ENCODE results near the gene NRARP.
A peak's percentile ranks its signal among the peaks of the same experiment; 100 is the strongest.

Gene NRARP

DNA sequence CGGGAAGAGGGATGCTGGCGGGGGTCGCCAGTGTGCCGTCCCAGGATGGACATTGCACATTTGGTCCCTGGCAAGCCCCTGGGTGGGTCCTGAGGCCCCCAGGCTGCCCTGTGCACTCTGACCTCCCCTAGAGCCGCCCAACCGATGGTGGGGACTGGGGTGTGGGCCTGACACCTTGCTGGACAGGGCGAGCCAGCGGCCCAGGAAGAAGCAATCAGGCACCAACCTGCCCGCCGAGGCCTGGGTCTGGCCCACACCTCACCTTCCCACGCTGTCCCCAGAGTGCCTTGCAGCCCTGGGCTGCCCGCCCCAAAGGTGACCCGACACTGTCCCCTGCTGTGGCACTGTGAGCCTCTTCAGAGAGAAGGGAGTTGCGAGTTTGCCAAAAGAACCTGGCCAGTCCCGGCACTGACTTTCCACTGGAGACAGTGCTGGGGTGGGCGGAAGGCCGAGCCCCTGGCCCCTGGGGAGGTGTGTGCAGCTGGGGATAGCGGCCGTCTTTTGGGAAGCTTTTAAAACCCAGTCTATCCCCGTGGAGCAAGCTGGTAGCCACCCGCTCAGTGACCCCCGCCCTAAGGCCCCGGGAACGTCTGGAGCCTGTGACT is 12.0 kb upstream of the NRARP start:
- no peaks in the 10 kb centered on the region for H3K27me3 ChIP-seq (ENCODE audit: low read depth, low read length)
- H3K4me1 ChIP-seq (ENCODE audit: control insufficient read depth in 1 of 2, insufficient read depth in 2 of 2, low read length in 2 of 2) = peaks cover 0 to 18% of the 10 kb centered on the region in 2 donors
- no peaks in the 10 kb centered on the region for H3K36me3 ChIP-seq (ENCODE audit: control insufficient read depth in 1 of 2, insufficient read depth in 2 of 2, low read length in 2 of 2)
- no peak overlapping the region for H3K4me3 ChIP-seq (ENCODE audit: low read depth in 1 of 2, low read length in 2 of 2)
- no peaks in the 10 kb centered on the region for H3K9me3 ChIP-seq (ENCODE audit: control insufficient read depth in 1 of 2, low read length in 2 of 2)
- no peak overlapping the region for H3K27ac ChIP-seq (ENCODE audit: low read length)

DNA sequence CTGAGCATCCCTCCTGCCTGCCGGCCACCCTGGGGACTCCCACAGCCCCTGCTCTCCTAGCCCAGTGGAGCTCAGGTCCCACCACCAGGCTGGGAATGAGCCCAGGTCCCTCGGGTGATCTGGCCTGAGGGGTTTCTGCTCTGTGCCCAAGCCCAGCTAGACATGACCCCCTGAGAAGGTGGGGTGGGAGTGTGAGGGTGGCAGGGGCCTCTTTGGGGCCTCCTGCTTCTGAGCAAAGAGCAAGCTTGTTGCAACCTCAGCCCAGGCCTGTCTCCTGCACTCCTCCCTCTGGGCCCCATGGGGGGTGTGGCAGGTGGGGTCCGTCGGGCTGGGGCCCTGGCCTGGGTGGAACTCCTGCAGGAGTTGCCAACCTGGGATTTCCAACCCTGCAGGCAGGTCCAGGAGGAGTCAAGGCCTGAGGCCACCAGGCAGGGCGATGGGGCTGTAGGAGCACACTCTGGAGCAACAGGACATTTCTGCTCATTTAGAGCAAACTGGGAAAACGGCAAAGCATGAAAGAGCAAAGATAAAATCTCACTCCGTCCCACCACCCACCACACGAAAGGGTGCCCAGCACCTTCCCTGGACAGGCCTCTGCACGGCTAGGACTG is 11.4 kb upstream of the NRARP start:
- Histone ChIP-seq H3K36me3 (ENCODE audit: control insufficient read depth in 1 of 2, insufficient read depth in 2 of 2, low read length in 2 of 2) (no peaks in the 10 kb centered on the region), H3K27me3 (ENCODE audit: low read depth, low read length) (no peaks in the 10 kb centered on the region), H3K9me3 (ENCODE audit: control insufficient read depth in 1 of 2, low read length in 2 of 2) (no peaks in the 10 kb centered on the region), H3K4me1 (ENCODE audit: control insufficient read depth in 1 of 2, insufficient read depth in 2 of 2, low read length in 2 of 2) (peaks cover 0 to 18% of the 10 kb centered on the region in 2 donors), H3K4me3 (ENCODE audit: low read depth in 1 of 2, low read length in 2 of 2) (no peak overlapping the region), H3K27ac (ENCODE audit: low read length) (no peak overlapping the region)

- no peaks in the 10 kb centered on the region for H3K27me3 ChIP-seq (ENCODE audit: low read depth, low read length)
- peaks cover 0 to 18% of the 10 kb centered on the region in 2 donors for H3K4me1 ChIP-seq (ENCODE audit: control insufficient read depth in 1 of 2, insufficient read depth in 2 of 2, low read length in 2 of 2)
- no peak overlapping the region for H3K27ac ChIP-seq (ENCODE audit: low read length)
- no peaks in the 10 kb centered on the region for H3K36me3 ChIP-seq (ENCODE audit: control insufficient read depth in 1 of 2, insufficient read depth in 2 of 2, low read length in 2 of 2)
- no peak overlapping the region for H3K4me3 ChIP-seq (ENCODE audit: low read depth in 1 of 2, low read length in 2 of 2)
- H3K9me3 ChIP-seq (ENCODE audit: control insufficient read depth in 1 of 2, low read length in 2 of 2) = no peaks in the 10 kb centered on the region
Measured at GRCh38 chr9:137312852-137313325, 10.8 kb upstream of the NRARP start.

DNA sequence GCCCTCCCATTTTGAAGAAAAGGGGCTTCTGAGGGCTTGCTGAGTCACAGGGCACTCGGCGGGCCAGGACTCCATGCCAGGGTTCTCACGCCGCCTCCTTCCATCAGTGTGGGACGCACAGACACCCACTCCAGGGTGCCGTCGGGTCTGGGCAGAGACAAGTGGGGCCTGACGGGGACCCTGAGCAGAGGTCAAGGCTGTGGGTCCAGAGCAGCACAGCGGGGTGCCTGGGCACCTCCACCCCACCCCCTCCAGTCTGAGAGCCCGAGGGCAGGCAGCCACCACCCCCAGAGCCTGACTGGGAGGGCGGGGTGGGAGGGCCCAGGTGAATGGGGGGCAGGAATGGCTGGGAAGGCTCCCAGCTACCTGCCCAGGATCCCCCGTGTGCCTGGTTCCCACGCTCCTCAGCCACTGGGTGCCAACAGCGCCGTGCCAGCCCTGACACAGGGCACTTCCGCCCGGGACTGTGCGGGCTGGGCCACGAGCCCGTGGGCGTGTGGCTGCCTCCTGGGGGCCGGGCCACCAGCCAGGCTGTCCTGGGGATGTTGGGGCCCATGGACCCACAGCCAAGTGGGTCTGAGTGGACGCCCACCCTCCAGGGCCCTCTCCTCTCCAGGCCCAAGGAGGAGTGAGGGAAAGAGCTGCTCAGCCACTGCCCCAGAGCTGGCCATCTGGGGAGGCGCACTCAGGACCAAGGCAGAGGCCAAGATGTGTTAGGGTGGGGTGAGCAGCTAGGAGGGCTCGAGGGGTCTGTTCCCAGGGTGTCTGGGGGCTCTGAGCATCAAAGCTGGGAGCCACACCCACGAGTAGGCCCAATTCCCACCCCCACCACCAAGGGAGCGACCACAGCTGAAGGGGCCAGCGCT is 10.1 kb upstream of the NRARP start:
- Histone ChIP-seq H3K27ac (ENCODE audit: low read length) (no peak overlapping the region), H3K27me3 (ENCODE audit: low read depth, low read length) (no peaks in the 10 kb centered on the region), H3K9me3 (ENCODE audit: control insufficient read depth in 1 of 2, low read length in 2 of 2) (no peaks in the 10 kb centered on the region), H3K36me3 (ENCODE audit: control insufficient read depth in 1 of 2, insufficient read depth in 2 of 2, low read length in 2 of 2) (no peaks in the 10 kb centered on the region), H3K4me1 (ENCODE audit: control insufficient read depth in 1 of 2, insufficient read depth in 2 of 2, low read length in 2 of 2) (peaks cover 0 to 22% of the 10 kb centered on the region in 2 donors), H3K4me3 (ENCODE audit: low read depth in 1 of 2, low read length in 2 of 2) (no peak overlapping the region)

DNA sequence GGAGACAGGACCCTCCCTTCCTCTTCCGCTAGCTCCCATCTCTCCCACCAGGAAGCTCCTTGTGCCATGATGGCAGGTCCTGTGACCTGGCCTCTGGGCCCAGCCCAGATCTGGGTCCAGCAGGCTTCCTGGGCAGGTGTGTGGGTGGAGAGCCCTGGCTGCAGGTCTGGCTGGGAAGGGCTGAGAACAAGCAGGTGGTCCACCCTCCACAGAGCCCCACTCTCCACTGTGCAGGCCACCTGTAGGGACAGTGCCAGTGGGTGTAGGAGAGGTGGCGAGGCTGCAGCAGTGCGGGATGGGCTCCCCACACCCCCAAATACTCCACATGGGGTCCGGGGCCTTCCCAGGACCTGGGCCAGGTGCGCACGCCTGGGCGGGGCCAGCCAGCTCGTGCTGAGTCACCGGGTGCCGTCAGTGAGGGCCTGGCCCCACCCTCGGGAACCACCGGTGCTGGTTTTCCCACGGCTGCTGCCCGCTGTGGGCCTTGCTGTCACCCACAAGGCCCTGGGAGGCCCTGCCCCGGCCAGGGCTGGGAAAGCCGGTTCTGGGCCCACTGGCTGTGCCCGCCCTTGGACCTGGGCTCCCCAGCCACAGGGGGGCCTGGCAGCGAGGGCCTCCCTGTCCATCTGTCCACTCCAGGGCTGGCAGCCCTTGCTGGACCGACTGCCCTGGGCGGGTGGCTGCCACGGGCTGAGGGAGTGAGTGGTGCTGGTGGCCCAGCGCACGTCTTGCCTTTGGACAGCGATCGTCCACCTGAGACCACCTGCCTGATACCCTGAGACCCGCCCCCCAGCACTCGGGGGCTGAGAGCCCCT is 9.3 kb upstream of the NRARP start:
- no peaks in the 10 kb centered on the region for H3K36me3 ChIP-seq (ENCODE audit: control insufficient read depth in 1 of 2, insufficient read depth in 2 of 2, low read length in 2 of 2)
- peaks cover 0 to 22% of the 10 kb centered on the region in 2 donors for H3K4me1 ChIP-seq (ENCODE audit: control insufficient read depth in 1 of 2, insufficient read depth in 2 of 2, low read length in 2 of 2)
- H3K27me3 ChIP-seq (ENCODE audit: low read depth, low read length) = peaks cover 2% of the 10 kb centered on the region
- no peak overlapping the region for H3K4me3 ChIP-seq (ENCODE audit: low read depth in 1 of 2, low read length in 2 of 2)
- H3K9me3 ChIP-seq (ENCODE audit: control insufficient read depth in 1 of 2, low read length in 2 of 2) = no peaks in the 10 kb centered on the region
- peak overlapping the region; percentile 23 for H3K27ac ChIP-seq (ENCODE audit: low read length)

GRCh38 chr9:137310189-137311052 is 8.3 kb upstream of the NRARP start:
- no peaks in the 10 kb centered on the region for H3K9me3 ChIP-seq (ENCODE audit: control insufficient read depth in 1 of 2, low read length in 2 of 2)
- H3K4me1 ChIP-seq (ENCODE audit: control insufficient read depth in 1 of 2, insufficient read depth in 2 of 2, low read length in 2 of 2) = peaks cover 0 to 23% of the 10 kb centered on the region in 2 donors
- peak overlapping the region; percentile 23 for H3K27ac ChIP-seq (ENCODE audit: low read length)
- H3K36me3 ChIP-seq (ENCODE audit: control insufficient read depth in 1 of 2, insufficient read depth in 2 of 2, low read length in 2 of 2) = no peaks in the 10 kb centered on the region
- peaks cover 5% of the 10 kb centered on the region for H3K27me3 ChIP-seq (ENCODE audit: low read depth, low read length)
- H3K4me3 ChIP-seq (ENCODE audit: low read depth in 1 of 2, low read length in 2 of 2) = no peak overlapping the region

DNA sequence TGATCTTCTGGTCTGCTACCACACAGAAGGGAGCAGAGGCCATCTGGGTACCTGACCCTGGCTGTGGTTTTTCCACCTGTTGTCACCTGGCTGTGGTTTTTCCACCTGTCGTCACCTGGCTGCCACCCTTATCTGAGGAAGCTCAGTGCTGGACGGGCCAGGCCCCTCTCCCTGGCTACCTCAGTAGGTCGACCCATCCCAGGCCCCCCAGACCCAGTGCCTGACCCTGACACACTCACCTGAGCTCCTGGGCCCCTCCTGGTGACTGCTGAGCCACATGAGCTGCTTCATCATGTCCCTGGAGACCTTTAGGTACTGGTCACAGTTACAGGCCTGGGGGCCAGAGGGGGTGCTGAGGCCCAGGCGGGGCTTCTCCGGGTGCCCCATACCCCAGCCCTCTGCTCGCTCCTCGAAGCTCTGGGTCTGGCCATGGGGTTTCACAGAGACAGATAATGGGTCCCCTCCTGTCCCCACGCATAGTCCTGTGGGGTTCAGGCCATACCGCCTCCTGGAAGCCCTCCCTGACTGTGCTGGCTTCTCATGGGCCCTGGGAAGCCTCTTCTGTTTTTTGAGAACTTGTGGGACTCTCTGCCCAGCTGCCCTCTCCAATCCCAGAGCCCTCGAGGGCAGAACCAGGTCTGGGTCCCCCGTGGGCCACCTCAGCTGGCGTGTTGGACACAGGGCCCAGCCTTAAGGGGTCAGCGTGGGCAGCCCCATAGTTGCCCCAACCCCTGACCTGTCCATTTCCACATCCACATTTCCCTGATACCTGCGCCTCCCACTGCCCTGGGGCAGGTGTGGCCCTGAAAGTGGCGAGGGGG is 7.5 kb upstream of the NRARP start:
- H3K9me3 ChIP-seq (ENCODE audit: control insufficient read depth in 1 of 2, low read length in 2 of 2) = no peaks in the 10 kb centered on the region
- H3K36me3 ChIP-seq (ENCODE audit: control insufficient read depth in 1 of 2, insufficient read depth in 2 of 2, low read length in 2 of 2) = no peaks in the 10 kb centered on the region
- no peak overlapping the region for H3K4me3 ChIP-seq (ENCODE audit: low read depth in 1 of 2, low read length in 2 of 2)
- H3K4me1 ChIP-seq (ENCODE audit: control insufficient read depth in 1 of 2, insufficient read depth in 2 of 2, low read length in 2 of 2) = peaks cover 0 to 31% of the 10 kb centered on the region in 2 donors
- peaks cover 5% of the 10 kb centered on the region for H3K27me3 ChIP-seq (ENCODE audit: low read depth, low read length)
- no peak overlapping the region for H3K27ac ChIP-seq (ENCODE audit: low read length)

GRCh38 chr9:137308057-137308619 is 6.1 kb upstream of the NRARP start:
- Histone ChIP-seq H3K4me1 (ENCODE audit: control insufficient read depth in 1 of 2, insufficient read depth in 2 of 2, low read length in 2 of 2) (peaks cover 0 to 31% of the 10 kb centered on the region in 2 donors), H3K36me3 (ENCODE audit: control insufficient read depth in 1 of 2, insufficient read depth in 2 of 2, low read length in 2 of 2) (no peaks in the 10 kb centered on the region), H3K9me3 (ENCODE audit: control insufficient read depth in 1 of 2, low read length in 2 of 2) (no peaks in the 10 kb centered on the region), H3K4me3 (ENCODE audit: low read depth in 1 of 2, low read length in 2 of 2) (no peak overlapping the region), H3K27me3 (ENCODE audit: low read depth, low read length) (peaks cover 5% of the 10 kb centered on the region), H3K27ac (ENCODE audit: low read length) (no peak overlapping the region)

GRCh38 chr9:137307255-137308056 is 5.4 kb upstream of the NRARP start:
- H3K4me1 ChIP-seq (ENCODE audit: control insufficient read depth in 1 of 2, insufficient read depth in 2 of 2, low read length in 2 of 2) = peaks cover 0 to 34% of the 10 kb centered on the region in 2 donors
- no peaks in the 10 kb centered on the region for H3K36me3 ChIP-seq (ENCODE audit: control insufficient read depth in 1 of 2, insufficient read depth in 2 of 2, low read length in 2 of 2)
- no peaks in the 10 kb centered on the region for H3K9me3 ChIP-seq (ENCODE audit: control insufficient read depth in 1 of 2, low read length in 2 of 2)
- H3K4me3 ChIP-seq (ENCODE audit: low read depth in 1 of 2, low read length in 2 of 2) = no peak overlapping the region
- H3K27ac ChIP-seq (ENCODE audit: low read length) = no peak overlapping the region
- H3K27me3 ChIP-seq (ENCODE audit: low read depth, low read length) = peaks cover 5% of the 10 kb centered on the region
